Epidermal melanocyte (primary cell): ENCODE results near the gene PLXNA4.

Experiments
- DNase-seq: peaks from one replicate; pipeline ENCODE4 v3.0.0; 2011; ENCODE audit warnings: low spot score; ENCODE audit not compliant: insufficient read length

The PLXNA4 gene

DNA sequence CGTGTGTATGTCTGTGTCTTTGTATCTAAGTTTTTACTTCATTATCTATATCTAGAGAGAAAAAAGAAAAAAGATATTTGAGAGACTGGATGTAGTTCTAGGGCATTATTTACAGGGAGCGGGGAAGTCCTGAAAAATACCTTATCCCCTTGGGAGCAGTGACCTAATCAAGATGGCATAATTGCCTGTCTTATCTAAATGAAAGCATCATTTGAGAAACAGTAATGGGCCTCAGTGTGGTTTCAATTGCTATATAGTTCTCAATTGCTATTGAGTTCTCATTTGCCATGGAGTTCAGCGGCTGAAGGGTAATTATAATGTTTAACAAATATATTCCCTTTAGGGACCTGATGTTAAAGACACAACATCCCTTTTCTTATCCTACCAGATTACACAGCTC is 216.5 kb downstream of the PLXNA4 start:
- DNase-seq, result no peak

DNA sequence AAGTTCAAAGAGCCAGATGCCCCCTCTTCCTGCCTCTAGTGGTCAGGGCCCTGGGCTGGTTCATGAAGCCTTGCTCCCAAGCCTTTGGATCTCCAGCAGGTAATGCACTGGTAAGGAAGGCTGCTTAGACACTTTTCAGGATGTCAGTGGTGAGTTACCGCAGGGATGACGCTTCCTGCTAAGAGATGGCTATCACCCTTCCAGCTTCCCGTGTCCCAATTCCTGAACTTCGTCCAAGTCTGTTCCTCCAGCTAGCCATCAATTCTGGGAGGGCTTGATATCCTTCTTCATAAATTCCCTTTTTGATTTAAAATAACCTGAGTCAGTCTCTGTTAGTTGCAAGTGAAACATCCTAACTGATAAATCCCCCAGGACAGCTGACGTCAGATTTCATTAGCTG is 221.2 kb downstream of the PLXNA4 start:
- no peak for DNase-seq

GRCh38 chr7:132354527-132354926 is 221.7 kb downstream of the PLXNA4 start:
- no peak for DNase-seq

DNA sequence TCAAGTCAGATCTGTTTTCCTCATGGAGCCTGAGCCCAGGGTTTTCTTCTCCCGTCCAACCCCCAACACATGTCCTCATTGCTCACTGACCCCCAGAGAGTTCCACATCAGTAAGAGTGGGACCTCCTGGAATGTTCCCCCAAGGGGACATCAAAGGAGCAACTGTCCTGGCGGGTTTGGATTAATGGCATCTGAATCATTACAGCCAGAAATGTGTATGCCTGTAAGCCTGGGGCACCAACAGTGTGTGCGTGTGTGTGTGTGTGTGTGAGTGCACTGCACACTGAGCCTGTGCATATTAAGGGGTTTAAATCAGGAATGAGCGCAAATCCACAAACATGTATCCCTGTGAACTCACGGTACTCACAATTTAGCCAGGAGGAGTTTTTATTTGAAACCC is 222.3 kb downstream of the PLXNA4 start:
- no peak for DNase-seq

GRCh38 chr7:132352800-132353199 is 223.5 kb downstream of the PLXNA4 start:
- no peak for DNase-seq

GRCh38 chr7:132351954-132352499 is 224.2 kb downstream of the PLXNA4 start:
- no peak for DNase-seq

GRCh38 chr7:132350741-132351140 is 225.5 kb downstream of the PLXNA4 start:
- no peak for DNase-seq

DNA sequence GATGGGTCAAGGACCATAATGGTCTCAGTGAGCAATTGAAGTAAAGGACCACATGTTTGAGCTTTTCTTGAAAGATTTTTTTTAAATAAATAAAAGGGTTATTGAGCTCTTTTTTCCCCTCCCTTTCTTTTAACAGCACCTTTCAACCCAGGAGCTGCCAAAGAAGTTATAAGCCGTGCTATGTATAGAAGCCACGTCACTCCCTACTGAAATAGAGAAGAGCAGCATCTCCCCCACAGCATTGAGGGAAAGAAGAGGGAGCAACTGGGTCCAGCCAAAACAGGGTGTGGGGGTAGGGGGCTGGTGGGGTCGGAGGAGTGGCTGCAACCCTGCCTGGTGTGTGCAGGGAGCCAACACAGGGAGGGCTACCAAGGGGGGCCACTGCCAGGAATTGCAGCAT is 227.2 kb downstream of the PLXNA4 start:
- no peak for DNase-seq

- DNase-seq, result no peak
Measured at GRCh38 chr7:132348341-132348740, 227.9 kb downstream of the PLXNA4 start.

GRCh38 chr7:132347858-132348257 is 228.4 kb downstream of the PLXNA4 start:
- no peak for DNase-seq

- no peak for DNase-seq
Measured at GRCh38 chr7:132347123-132347522, 229.1 kb downstream of the PLXNA4 start.

GRCh38 chr7:132345543-132346129 is 230.6 kb downstream of the PLXNA4 start:
- no peak for DNase-seq

DNA sequence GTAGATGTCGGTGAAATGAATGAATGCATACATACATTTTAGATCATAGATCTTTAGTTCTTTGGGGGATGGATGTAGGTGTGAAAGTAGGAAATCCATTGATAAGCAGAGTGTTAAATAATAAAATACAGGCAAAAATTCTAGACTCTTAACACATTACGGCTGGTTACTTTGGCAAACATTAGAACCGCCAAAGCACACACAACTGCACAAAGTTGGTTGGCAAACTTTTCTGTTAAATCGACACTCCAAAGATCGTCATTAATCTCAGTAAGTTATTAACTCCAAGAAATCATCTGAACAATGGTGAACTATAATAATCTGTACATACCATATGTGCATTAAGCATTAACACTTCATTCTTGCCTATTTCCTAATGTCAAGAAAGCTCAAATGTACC is 231.2 kb downstream of the PLXNA4 start:
- no peak for DNase-seq

- no peak for DNase-seq
Measured at GRCh38 chr7:132343199-132343598, 233.1 kb downstream of the PLXNA4 start.

DNA sequence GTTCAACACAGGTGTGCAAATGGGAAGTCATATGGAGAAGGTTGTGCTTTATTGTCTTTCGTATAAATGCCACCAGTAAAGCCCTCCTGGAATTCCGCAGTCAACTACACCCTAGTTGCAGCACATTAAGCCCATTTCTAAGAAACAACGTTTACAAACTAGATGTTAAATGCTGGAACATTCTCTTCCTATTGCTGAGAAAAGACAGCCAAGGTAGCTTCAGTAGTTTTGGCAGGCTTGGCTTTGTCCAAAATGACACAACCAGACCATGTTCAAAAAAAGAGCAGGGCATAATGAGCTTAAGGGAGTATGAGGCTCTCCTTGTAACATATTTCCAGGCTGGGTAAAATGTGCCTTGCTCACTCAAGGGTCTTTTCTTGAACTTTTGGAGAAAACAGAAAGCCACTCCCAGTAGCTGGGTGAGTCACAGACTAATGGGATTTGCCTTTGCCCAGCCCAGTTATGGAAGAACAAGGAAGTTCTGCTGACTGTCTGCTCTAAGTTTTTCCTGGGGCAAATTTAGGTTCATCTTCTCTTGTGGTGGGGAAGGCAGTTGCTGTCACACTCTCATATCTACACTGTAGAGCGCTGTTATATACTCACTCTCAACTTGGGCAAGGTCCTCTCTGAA is 238.7 kb downstream of the PLXNA4 start:
- no peak for DNase-seq

- no peak for DNase-seq
Measured at GRCh38 chr7:132336797-132337196, 239.5 kb downstream of the PLXNA4 start.

DNA sequence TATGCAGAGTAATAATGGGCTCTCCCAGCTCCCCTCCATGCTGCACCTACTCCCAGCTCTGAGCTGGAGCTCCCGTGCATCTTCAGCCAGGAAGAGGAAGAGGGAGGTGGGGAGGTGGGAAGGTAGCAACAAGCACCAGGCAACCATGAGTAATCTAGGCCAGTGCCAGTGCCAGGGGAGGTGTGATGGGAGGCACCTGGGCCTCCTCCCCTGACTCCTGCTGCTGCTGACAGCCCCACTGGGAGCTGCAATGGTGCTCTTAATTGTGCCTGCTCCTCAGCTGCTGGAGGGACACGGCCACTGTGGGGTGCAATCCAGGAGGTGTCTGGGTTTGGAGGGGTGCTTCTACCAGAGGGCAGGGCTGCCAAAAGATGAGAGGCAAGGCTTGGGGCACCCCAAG is 243.0 kb downstream of the PLXNA4 start:
- no peak for DNase-seq

DNA sequence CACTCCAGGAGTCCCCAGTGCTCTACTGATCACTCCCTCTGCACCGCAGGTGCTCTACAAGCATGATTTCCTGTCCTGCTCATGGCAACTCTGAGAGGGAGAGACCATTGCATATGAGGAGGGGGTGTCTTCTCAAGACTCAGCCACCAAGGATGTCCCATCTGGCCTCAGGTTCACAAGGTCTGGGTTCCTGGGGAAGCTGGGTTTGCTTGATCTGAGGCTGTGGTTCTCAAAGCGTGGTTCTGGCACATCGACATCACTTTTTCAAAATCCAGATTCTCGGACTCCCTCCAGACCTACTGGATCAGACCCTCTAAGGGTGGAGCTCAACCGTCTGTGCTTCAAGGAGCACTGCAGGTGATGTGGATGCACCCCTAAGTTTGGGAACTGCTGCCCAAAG is 247.5 kb downstream of the PLXNA4 start:
- DNase-seq, result no peak

DNA sequence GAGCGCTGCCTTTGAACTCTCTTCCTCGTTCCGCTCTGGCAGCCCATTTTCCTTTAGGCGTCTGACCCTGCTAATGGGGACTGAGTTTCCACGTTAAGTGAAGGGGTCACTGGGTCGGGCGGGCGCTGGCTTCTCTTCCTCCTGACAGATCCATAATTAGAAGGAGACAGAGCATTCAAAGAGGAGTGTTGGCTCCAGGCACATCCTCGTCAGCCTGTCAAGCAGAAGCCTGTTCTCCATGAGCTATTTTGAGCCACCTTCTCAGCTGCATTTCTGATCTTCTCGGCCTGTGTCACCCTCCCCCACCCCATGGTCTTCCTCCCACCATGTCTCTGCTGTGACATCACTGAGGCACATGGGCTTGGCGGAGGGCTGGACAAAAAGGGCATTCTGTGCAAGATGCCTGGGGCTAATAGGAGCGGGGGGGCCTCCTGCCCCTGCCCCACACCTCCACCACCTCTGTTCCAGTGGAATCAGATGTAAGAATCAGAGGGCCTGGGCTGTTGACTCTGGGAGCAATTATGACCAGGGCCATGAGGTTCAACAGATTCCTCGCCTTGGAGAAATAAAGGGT is 248.1 kb downstream of the PLXNA4 start:
- DNase-seq, result no peak

- no peak for DNase-seq
Measured at GRCh38 chr7:132326878-132327589, 249.2 kb downstream of the PLXNA4 start.

GRCh38 chr7:132322970-132323369 is 253.3 kb downstream of the PLXNA4 start:
- no peak for DNase-seq

GRCh38 chr7:132321387-132321786 is 254.9 kb downstream of the PLXNA4 start:
- DNase-seq, result no peak
